WI38 (cell line): ENCODE measurements around the gene HAAO.

Experiments used
- H3K4me3 ChIP-seq: 2 replicates; pipeline ENCODE4 v1.5.1; 2011; ENCODE audit warnings: low read depth, mild to moderate bottlenecking, control low read depth, low read length
- CTCF ChIP-seq: IDR thresholded peaks from 2 replicates; pipeline ENCODE4 v1.5.1; 2012; ENCODE audit warnings: low read depth, mild to moderate bottlenecking, control low read depth, low read length

Gene HAAO

DNA sequence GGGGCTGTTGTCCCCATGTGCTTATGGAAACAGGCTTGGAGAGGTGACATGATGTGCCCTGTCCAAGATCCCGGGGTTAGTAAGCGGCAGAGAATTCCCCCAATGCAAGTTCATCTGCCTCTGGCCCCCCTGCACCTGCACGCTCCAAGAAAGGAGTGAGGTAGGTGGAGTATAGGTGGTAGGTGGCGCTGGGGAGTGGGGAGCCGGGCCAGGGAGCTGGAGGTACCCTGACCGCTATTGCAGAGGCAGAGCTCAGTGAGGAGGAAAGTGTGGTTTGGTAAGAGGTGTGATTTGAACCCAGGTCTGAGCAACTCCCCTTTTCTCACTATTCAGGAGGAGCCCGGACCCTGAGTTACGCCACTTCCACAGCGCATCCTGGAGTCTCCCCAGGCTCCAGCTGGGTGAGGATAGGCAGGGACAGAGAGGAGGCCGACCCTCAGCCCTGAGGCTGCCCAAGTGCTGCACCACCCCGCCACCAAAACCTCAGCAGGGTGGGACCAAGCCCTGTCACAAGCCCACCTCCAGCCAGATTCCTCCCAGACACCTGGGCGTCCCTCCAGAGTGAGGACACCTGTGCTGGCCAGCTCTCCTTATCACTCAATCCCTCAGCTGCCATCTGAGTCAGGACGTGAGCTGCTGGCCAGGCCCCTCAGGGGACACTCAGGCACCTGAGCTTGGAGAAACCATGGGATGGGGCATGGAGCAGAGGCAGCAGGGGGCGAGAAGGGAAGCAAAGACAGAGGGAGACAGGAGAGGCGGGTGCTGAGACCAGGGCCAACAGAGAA is 5.6 kb downstream of the HAAO start:
- H3K4me3 ChIP-seq = no peak overlapping the region
- no peak for TF ChIP-seq CTCF

GRCh38 chr2:42784204-42784880 is 8.0 kb downstream of the HAAO start:
- no peak for TF ChIP-seq CTCF

GRCh38 chr2:42783511-42783910 is 8.9 kb downstream of the HAAO start:
- no peak overlapping the region for H3K4me3 ChIP-seq
- no peak for TF ChIP-seq CTCF

More at GRCh38 chr2:42784204-42784880, 8.0 kb downstream of the HAAO start:
- H3K4me3 ChIP-seq = no peak overlapping the region

- H3K4me3 ChIP-seq = no peak overlapping the region
- no peak for TF ChIP-seq CTCF
Observed at GRCh38 chr2:42781181-42781580, 11.2 kb downstream of the HAAO start.

DNA sequence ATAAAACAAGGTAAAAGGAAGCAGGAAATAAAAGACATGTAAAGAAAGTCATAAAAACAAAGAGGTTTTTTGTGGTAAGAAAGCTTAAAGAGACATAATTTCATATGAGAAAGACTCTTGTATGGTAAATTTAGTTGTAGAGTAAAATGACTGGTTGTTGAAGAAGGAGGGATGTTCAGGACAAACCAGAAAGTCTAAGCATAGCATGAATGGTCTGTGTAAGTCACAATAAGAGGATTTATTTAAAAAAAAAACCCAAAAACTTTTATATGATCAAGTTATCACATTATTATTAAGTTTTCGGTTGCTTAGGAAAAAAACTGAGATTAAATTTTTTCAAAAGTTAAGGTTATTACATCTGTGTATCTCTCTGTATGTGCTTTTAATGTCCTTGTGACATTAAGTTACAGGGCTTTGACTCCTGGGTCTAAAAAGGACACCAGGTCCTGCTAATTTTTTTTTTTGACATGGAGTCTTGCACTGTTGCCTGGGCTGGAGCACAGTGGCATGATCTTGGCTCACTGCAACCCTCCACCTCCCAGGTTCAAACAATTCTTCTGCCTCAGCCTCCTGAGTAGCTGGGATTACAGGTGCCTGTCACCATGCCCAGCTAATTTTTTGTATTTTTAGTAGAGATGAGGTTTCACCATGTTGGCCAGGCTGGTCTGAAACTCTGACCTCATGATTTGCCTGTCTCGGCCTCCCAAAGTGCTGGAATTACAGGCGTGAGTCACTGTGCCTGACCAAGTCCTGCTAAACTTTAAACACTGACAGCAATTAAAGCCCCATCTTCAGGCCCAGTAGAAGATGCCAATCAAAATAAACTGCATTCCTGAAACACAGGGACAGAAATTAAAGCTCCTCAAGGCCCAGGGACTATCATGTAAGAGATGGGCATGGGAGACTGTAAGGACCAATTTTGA is 14.2 kb downstream of the HAAO start:
- TF ChIP-seq CTCF = no peak
- no peak overlapping the region for H3K4me3 ChIP-seq

GRCh38 chr2:42775810-42776209 is 16.6 kb downstream of the HAAO start:
- H3K4me3 ChIP-seq = no peak overlapping the region
- TF ChIP-seq CTCF = no peak
